HepG2 (cell line): Measurements from ENCODE around the gene ASTN2. TPM values are rescaled to one million over a fixed set of nuclear protein-coding genes. Genes with fewer than 3 reads are reported as not detected.

Source experiments
- ATAC-seq: fragments of 200-7000 bp; cut with Tn5 transposase; 3 replicates; pipeline ENCODE4 v1.9.1; 2020; ENCODE audit warnings: mild to moderate bottlenecking, moderate library complexity
- BruUV-seq: library from RNA; stranded (reverse); fragments of 400-500 nt; replicated peaks from 2 replicates; lab custom pipeline; 2021; lab: Mats Ljungman, UMichigan
- CTCF ChIA-PET: fragments of 300-600 bp; formaldehyde crosslinking; extraction: SDS; loops from one replicate; lab custom pipeline; 2021; ENCODE audit warnings: low total read pairs, inconsistent platforms, low intra/inter-chr PET ratio; lab: Yijun Ruan, JAX
- POLR2A ChIA-PET: fragments of 350-600 bp; sonication (Branson Sonifier 250); formaldehyde crosslinking; loops from one replicate; lab custom pipeline; 2020; ENCODE audit warnings: antibody characterized with exemption, inconsistent platforms; lab: Yijun Ruan, JAX
- DNase-seq: peaks from one replicate; pipeline ENCODE4 v3.0.0-alpha.2; 2015; ENCODE audit warnings: low spot score
- FAIRE-seq: peaks from 3 replicates; lab custom pipeline; 2011; peaks lifted over from hg19 to GRCh38; lab: Jason Lieb, UNC
- H2AFZ ChIP-seq: one replicate; pipeline ENCODE4 v1.6.1; 2011; ENCODE audit warnings: low read length, inconsistent platforms
- H3K27ac ChIP-seq: fragments of 300-600 bp; 3 replicates; pipeline ENCODE4 v1.8.0; 2011; ENCODE audit warnings: mixed run types, mild to moderate bottlenecking, mixed read lengths, low read length, inconsistent platforms; ENCODE audit not compliant: insufficient read depth; ENCODE audit errors: extremely low read length
- H3K27me3 ChIP-seq, 2 experiments: fragments of 200-600 bp in 1 of 2; 2 replicates in 1 of 2; 3 replicates in 1 of 2; pipeline versions ENCODE4 v1.6.0 to v1.8.0; 2011; ENCODE audit warnings: low read length in 2 of 2, mild to moderate bottlenecking in 2 of 2, moderate library complexity in 2 of 2, inconsistent platforms in 1 of 2; ENCODE audit not compliant: insufficient read depth in 2 of 2, control insufficient read depth in 1 of 2
- H3K36me3 ChIP-seq, 2 experiments: fragments of 200-600 bp in 1 of 2; replicated peaks in 1 of 2; 2 replicates in 1 of 2; 3 replicates in 1 of 2; pipeline versions ENCODE4 v1.5.1 to v1.8.0; 2011; ENCODE audit warnings: low read length in 2 of 2, inconsistent platforms in 1 of 2; ENCODE audit not compliant: insufficient read depth in 2 of 2, control insufficient read depth in 1 of 2
- H3K4me1 ChIP-seq: 2 replicates; pipeline ENCODE4 v1.5.1; 2012; ENCODE audit warnings: low read length, inconsistent platforms; ENCODE audit not compliant: insufficient read depth
- H3K4me2 ChIP-seq: 2 replicates; pipeline ENCODE4 v1.6.0; 2011; ENCODE audit warnings: low read depth, low read length, inconsistent platforms
- H3K4me3 ChIP-seq, 3 experiments: fragments of 200-600 bp in 1 of 3; sonication (generic), shearing (Covaris generic) in 1 of 3; replicated peaks in 1 of 3; 2 replicates each; pipeline ENCODE4 v1.5.1; 2011 to 2016; ENCODE audit warnings: low read length in 3 of 3, inconsistent platforms in 2 of 3, low read depth in 2 of 3, mild to moderate bottlenecking in 2 of 3, control low read depth in 1 of 3, mixed read lengths in 1 of 3; ENCODE audit not compliant: insufficient read depth in 1 of 3
- H3K79me2 ChIP-seq: one replicate; pipeline ENCODE4 v1.6.1; 2011; ENCODE audit warnings: low read length, inconsistent platforms; ENCODE audit not compliant: insufficient read depth
- H3K9ac ChIP-seq: 2 replicates; pipeline ENCODE4 v1.6.0; 2011; ENCODE audit warnings: mild to moderate bottlenecking, low read depth, low read length, inconsistent platforms; ENCODE audit not compliant: insufficient read depth
- H3K9me3 ChIP-seq: 2 replicates; pipeline ENCODE4 v1.5.1; 2012; ENCODE audit warnings: mild to moderate bottlenecking, low read length
- H4K20me1 ChIP-seq: 2 replicates; pipeline ENCODE4 v1.6.0; 2011; ENCODE audit warnings: inconsistent platforms, mild to moderate bottlenecking, low read length, moderate library complexity; ENCODE audit not compliant: insufficient read depth
- ELF1 ChIP-seq: sonication (generic); formaldehyde crosslinking; IDR thresholded peaks from 2 replicates; pipeline ENCODE4 v1.4.0; 2020; ENCODE audit warnings: missing genetic modification reagents
- FOXO1 ChIP-seq: sonication (generic); formaldehyde crosslinking; IDR thresholded peaks from 2 replicates; pipeline ENCODE4 v1.4.0; 2020; ENCODE audit warnings: missing genetic modification reagents
- HHEX ChIP-seq: IDR thresholded peaks from 2 replicates; pipeline ENCODE4 v1.6.1; 2016; ENCODE audit warnings: control low read depth
- KMT2A ChIP-seq: sonication (generic); formaldehyde crosslinking; IDR thresholded peaks from 2 replicates; pipeline ENCODE4 v1.4.0; 2020; ENCODE audit warnings: missing genetic modification reagents
- MXI1 ChIP-seq: IDR thresholded peaks from 3 replicates; pipeline ENCODE4 v1.6.1; 2012; ENCODE audit warnings: low read depth, low read length, inconsistent platforms, borderline replicate concordance
- NCOR1 ChIP-seq: fragments of 200-600 bp; sonication (generic); IDR thresholded peaks from 2 replicates; pipeline ENCODE4 v1.7.0; 2017; ENCODE audit warnings: antibody characterized with exemption, low read length, borderline replicate concordance
- PITX1 ChIP-seq: sonication (generic); formaldehyde crosslinking; IDR thresholded peaks from 2 replicates; pipeline ENCODE4 v1.5.1; 2020; ENCODE audit warnings: mild to moderate bottlenecking, missing genetic modification reagents
- SIN3B ChIP-seq: fragments of 150-350 bp; IDR thresholded peaks from 2 replicates; pipeline ENCODE4 v1.6.1; 2014; ENCODE audit warnings: low read length
- SIX1 ChIP-seq: sonication (generic); formaldehyde crosslinking; IDR thresholded peaks from 2 replicates; pipeline ENCODE4 v1.4.0; 2020; ENCODE audit warnings: missing genetic modification reagents, borderline replicate concordance
- TOPORS ChIP-seq: sonication (generic); formaldehyde crosslinking; IDR thresholded peaks from 2 replicates; pipeline ENCODE4 v1.8.0; 2023; ENCODE audit warnings: mild to moderate bottlenecking, missing genetic modification reagents
- XBP1 ChIP-seq: sonication (generic); formaldehyde crosslinking; IDR thresholded peaks from 2 replicates; pipeline ENCODE4 v1.5.0; 2020; ENCODE audit warnings: missing genetic modification reagents
- ZBTB7B ChIP-seq: sonication (generic); formaldehyde crosslinking; IDR thresholded peaks from 2 replicates; pipeline ENCODE4 v1.4.0; 2020; ENCODE audit warnings: missing genetic modification reagents
- ZC3H4 ChIP-seq: sonication (generic); formaldehyde crosslinking; IDR thresholded peaks from 2 replicates; pipeline ENCODE4 v1.4.0; 2020; ENCODE audit warnings: missing genetic modification reagents, borderline replicate concordance
- ZNF451 ChIP-seq: sonication (generic); formaldehyde crosslinking; IDR thresholded peaks from 2 replicates; pipeline ENCODE4 v1.5.0; 2020; ENCODE audit warnings: mild to moderate bottlenecking, missing genetic modification reagents
- ZNF468 ChIP-seq: sonication (generic); formaldehyde crosslinking; IDR thresholded peaks from 2 replicates; pipeline ENCODE4 v1.8.0; 2022; ENCODE audit warnings: mild to moderate bottlenecking, moderate library complexity, missing genetic modification reagents
- ZNF577 ChIP-seq: sonication (generic); formaldehyde crosslinking; IDR thresholded peaks from 2 replicates; pipeline ENCODE4 v1.4.0; 2020; ENCODE audit warnings: mild to moderate bottlenecking, low read depth, missing genetic modification reagents, borderline replicate concordance
- WGBS: methylation state at CpG from one replicate; pipeline ENCODE4 v1.1.6; 2017; ENCODE audit warnings: low lambda C conversion rate; 5-methylcytosine and 5-hydroxymethylcytosine counted together
- in situ Hi-C: cut with HindIII; loops from 2 replicates; pipeline ENCODE4 v1.10.0; 2017; ENCODE audit warnings: low pct_unique_long_range_greater_than_20kb; ENCODE audit not compliant: extremely low pct_ligation_motif_present
- intact Hi-C: fragments of 100-400 bp; cut with micrococcal nuclease; formaldehyde crosslinking; loops from one replicate; pipeline ENCODE4 v1.10.0; 2022; ENCODE audit not compliant: unreplicated experiment
- polyA plus RNA-seq, 8 experiments: library from polyadenylated mRNA; depleted of rRNA in 3 of 8; stranded (reverse) in 7 of 8; unstranded in 1 of 8; fragments of >200 nt; fragmentation: Illumina TruSeq in 4 of 8; extraction: Trizol in 4 of 8; gene quantifications; 2 replicates each; pipeline versions ENCODE4 v1.2.1 to v1.2.3, GENCODE V29; 2011 to 2016; ENCODE audit warnings: low read depth in 4 of 8, missing spikeins in 1 of 8, mixed read lengths in 1 of 8; ENCODE audit not compliant: insufficient read depth in 1 of 8
- total RNA-seq, 5 experiments: library from RNA; depleted of rRNA; stranded (reverse); fragments of >200 nt; fragmentation: Illumina TruSeq; extraction: Trizol; gene quantifications; 2 replicates each; pipeline ENCODE4 v1.2.3, GENCODE V29; 2016; ENCODE audit warnings: low read depth in 1 of 5

ASTN2 gene
- total and polyA plus RNA-seq, 2 of the 13 experiments (the other 11 are each of a cell fraction or from before 2014, with no cell fraction given), result 5.2 to 13.5 TPM

GRCh38 chr9:117458066-117458465 lies 43.2 kb upstream of the ASTN2 start:
- Histone ChIP-seq H3K27me3 (no peaks in the 10 kb centered on the region), H3K9ac (no peak overlapping the region), H2AFZ (no peak overlapping the region), H3K4me3 (no peak overlapping the region), H3K9me3 (no peaks in the 10 kb centered on the region), H3K27ac (no peak overlapping the region), H3K79me2 (no peaks in the 10 kb centered on the region), H4K20me1 (no peaks in the 10 kb centered on the region), H3K4me2 (no peak overlapping the region), H3K36me3 (no peaks in the 10 kb centered on the region), H3K4me1 (no peaks in the 10 kb centered on the region)
- intact Hi-C loops, result no loop called here
- WGBS, result 19% methylated on average over 3 of the region's 3 CpGs
- ChIA-PET CTCF (no interaction called here), POLR2A (no interaction called here)
- TF ChIP-seq ZC3H4 (CRISPR knock-in tag) (no peak), TOPORS (CRISPR knock-in tag) (no peak), SIN3B (no peak), ZNF451 (no peak), ZNF577 (CRISPR knock-in tag) (no peak), KMT2A (CRISPR knock-in tag) (no peak), MXI1 (no peak), XBP1 (no peak), FOXO1 (CRISPR knock-in tag) (no peak), PITX1 (CRISPR knock-in tag) (no peak), ELF1 (no peak), SIX1 (CRISPR knock-in tag) (no peak), HHEX (no peak), ZNF468 (CRISPR knock-in tag) (no peak), NCOR1 (no peak), ZBTB7B (CRISPR knock-in tag) (no peak)
- DNase-seq (no peak), ATAC-seq (no peak), FAIRE-seq (no peak)
- BruUV-seq, result no TSS peak
- in situ Hi-C loops, result no loop called here
